Measurements from ENCODE around the gene GNA15. TPM values are rescaled to one million over a fixed set of nuclear protein-coding genes. Genes with fewer than 3 reads are reported as not detected.

The GNA15 gene
- total RNA-seq, 1 donor from 2014 or later, result 24.2 TPM

GRCh38 chr19:3117716-3118115 is 18.1 kb upstream of the GNA15 start:
- Histone ChIP-seq H3K4me3 (no peak overlapping the region), H3K9me3 (no peaks in the 10 kb centered on the region), H3K4me1 (no peaks in the 10 kb centered on the region), H3K27ac (no peak overlapping the region), H3K36me3 (peaks cover 78% of the 10 kb centered on the region), H3K27me3 (ENCODE audit: low read depth) (no peaks in the 10 kb centered on the region)
- DNase-seq (no peak), ATAC-seq (no peak)
- TF ChIP-seq CTCF (IDR thresholded peaks at IDR 0.05), result no peak
- intact Hi-C loops (cut with DNase I), result no loop called here

GRCh38 chr19:3118232-3119070 is 17.4 kb upstream of the GNA15 start:
- Histone ChIP-seq H3K4me1 (no peaks in the 10 kb centered on the region), H3K36me3 (peaks cover 73% of the 10 kb centered on the region), H3K9me3 (no peaks in the 10 kb centered on the region), H3K27me3 (ENCODE audit: low read depth) (no peaks in the 10 kb centered on the region), H3K27ac (no peak overlapping the region), H3K4me3 (no peak overlapping the region)
- no peak for TF ChIP-seq CTCF (IDR thresholded peaks at IDR 0.05)
- intact Hi-C loops (cut with DNase I), result no loop called here
- DNase-seq, result no peak
- ATAC-seq, result no peak

GRCh38 chr19:3119071-3119595 is 16.7 kb upstream of the GNA15 start:
- DNase-seq (no peak), ATAC-seq (no peak)
- no peaks in the 10 kb centered on the region for H3K4me1 ChIP-seq
- no peak for TF ChIP-seq CTCF (IDR thresholded peaks at IDR 0.05)
- no peak overlapping the region for H3K4me3 ChIP-seq
- no peaks in the 10 kb centered on the region for H3K27me3 ChIP-seq (ENCODE audit: low read depth)
- H3K9me3 ChIP-seq, result no peaks in the 10 kb centered on the region
- intact Hi-C loops (cut with DNase I), result no loop called here
- H3K27ac ChIP-seq, result no peak overlapping the region
- H3K36me3 ChIP-seq, result peaks cover 66% of the 10 kb centered on the region

- no peak for ATAC-seq
These were observed 16.0 kb upstream of the GNA15 start for GRCh38 chr19:3119693-3120380.

More at GRCh38 chr19:3119693-3120380, 16.0 kb upstream of the GNA15 start:
- H3K27me3 ChIP-seq (ENCODE audit: low read depth), result no peaks in the 10 kb centered on the region
- H3K9me3 ChIP-seq, result no peaks in the 10 kb centered on the region
- intact Hi-C loops (cut with DNase I), result no loop called here
- H3K4me1 ChIP-seq, result no peaks in the 10 kb centered on the region
- H3K4me3 ChIP-seq, result no peak overlapping the region
- H3K27ac ChIP-seq, result no peak overlapping the region
- no peak for TF ChIP-seq CTCF (IDR thresholded peaks at IDR 0.05)
- H3K36me3 ChIP-seq, result peaks cover 59% of the 10 kb centered on the region
- DNase-seq, result no peak
